CD4-positive, alpha-beta T cell treated with Interleukin-4 for 4 hours (primary cell): ENCODE results near the gene RCCD1.
A peak's percentile ranks its signal among the peaks of the same experiment; 100 is the strongest.
"Not testable (repeated sequence)": the region's sequence is repeated elsewhere in the genome, so short reads cannot be mapped to it uniquely, and the experiment has no call there.

Source experiments
- DNase-seq: peaks from one replicate; pipeline ENCODE4 v3.0.0-alpha.2; 2020

RCCD1 gene

GRCh38 chr15:90918835-90919234, 35.8 kb upstream of the RCCD1 start:
- no peak for DNase-seq

GRCh38 chr15:90921887-90922286, 32.8 kb upstream of the RCCD1 start:
- DNase-seq, result no peak

GRCh38 chr15:90922712-90923322, 31.9 kb upstream of the RCCD1 start:
- DNase-seq, result not testable (repeated sequence)

- no peak for DNase-seq
These were observed 30.3 kb upstream of the RCCD1 start for GRCh38 chr15:90924375-90924774.

- DNase-seq, result not testable (repeated sequence)
These were observed 27.9 kb upstream of the RCCD1 start for GRCh38 chr15:90926766-90927165.

- not testable (repeated sequence) for DNase-seq
These were observed 26.6 kb upstream of the RCCD1 start for GRCh38 chr15:90928106-90928505.

GRCh38 chr15:90929246-90930019, 25.3 kb upstream of the RCCD1 start:
- no peak for DNase-seq

- no peak for DNase-seq
These were observed 23.7 kb upstream of the RCCD1 start for GRCh38 chr15:90930861-90931574.

GRCh38 chr15:90931575-90931827, 23.2 kb upstream of the RCCD1 start:
- no peak for DNase-seq

- DNase-seq, result peak; percentile 89
These were observed 22.6 kb upstream of the RCCD1 start, which contains the start of gene HDDC3 for GRCh38 chr15:90931828-90932659. TSS of gene HDDC3 (minus strand) at chr15:90932549. CDS start at chr15:90932540, 9 bp downstream.

- no peak for DNase-seq
These were observed 22.1 kb upstream of the RCCD1 start for GRCh38 chr15:90932660-90932991.

GRCh38 chr15:90933301-90933700, 21.4 kb upstream of the RCCD1 start:
- no peak for DNase-seq

GRCh38 chr15:90934256-90934948, 20.3 kb upstream of the RCCD1 start:
- DNase-seq, result peak; percentile 86

GRCh38 chr15:90934949-90935751, 19.5 kb upstream of the RCCD1 start, which contains the start of gene UNC45A:
TSS of gene UNC45A (plus strand) at chr15:90935285. CDS start at chr15:90935325, 40 bp downstream.
- DNase-seq, result peak; percentile 91

- DNase-seq, result no peak
These were observed 17.9 kb upstream of the RCCD1 start for GRCh38 chr15:90936823-90937222.

- no peak for DNase-seq
These were observed 16.4 kb upstream of the RCCD1 start for GRCh38 chr15:90938261-90938660.

GRCh38 chr15:90939756-90940155, 14.9 kb upstream of the RCCD1 start:
- no peak for DNase-seq

- no peak for DNase-seq
These were observed 13.6 kb upstream of the RCCD1 start for GRCh38 chr15:90941038-90941437.

- no peak for DNase-seq
These were observed 12.1 kb upstream of the RCCD1 start for GRCh38 chr15:90942354-90943120.

- no peak for DNase-seq
These were observed 9.6 kb upstream of the RCCD1 start for GRCh38 chr15:90945091-90945490.

GRCh38 chr15:90946538-90946937, 8.1 kb upstream of the RCCD1 start:
- no peak for DNase-seq
